H9 (cell line): ENCODE data around the gene NIN. TPM values are rescaled to one million over a fixed set of nuclear protein-coding genes. Genes with fewer than 3 reads are reported as not detected.

Experiments used
- DNase-seq: peaks from one replicate; pipeline ENCODE4 v3.0.0-alpha.2; 2017
- H2AFZ ChIP-seq: one replicate; pipeline ENCODE4 v1.6.1; 2013; ENCODE audit warnings: mild to moderate bottlenecking, low read length, control low read depth, moderate library complexity
- H2AK5ac ChIP-seq: 2 replicates; pipeline ENCODE4 v1.6.1; 2013; ENCODE audit warnings: low read length, control low read depth, mixed read lengths; ENCODE audit not compliant: insufficient read length
- H2BK120ac ChIP-seq: one replicate; pipeline ENCODE4 v1.6.1; 2013; ENCODE audit warnings: low read depth, mild to moderate bottlenecking, low read length, control low read depth, inconsistent platforms; ENCODE audit not compliant: poor library complexity, severe bottlenecking
- H2BK12ac ChIP-seq: 2 replicates; pipeline ENCODE4 v1.6.1; 2013; ENCODE audit warnings: low read length, control low read depth, mixed read lengths, low read depth; ENCODE audit not compliant: insufficient read length
- H2BK15ac ChIP-seq: 2 replicates; pipeline ENCODE4 v1.6.1; 2013; ENCODE audit warnings: low read depth, low read length, control low read depth
- H2BK20ac ChIP-seq: one replicate; pipeline ENCODE4 v1.6.1; 2013; ENCODE audit warnings: low read depth, mild to moderate bottlenecking, low read length, control low read depth, inconsistent platforms; ENCODE audit not compliant: poor library complexity, severe bottlenecking
- H2BK5ac ChIP-seq: 2 replicates; pipeline ENCODE4 v1.6.1; 2013; ENCODE audit warnings: low read length, control low read depth, mixed read lengths; ENCODE audit not compliant: insufficient read length
- H3K14ac ChIP-seq: 2 replicates; pipeline ENCODE4 v1.6.1; 2013; ENCODE audit warnings: low read length, control low read depth; ENCODE audit not compliant: insufficient read depth
- H3K18ac ChIP-seq: 2 replicates; pipeline ENCODE4 v1.6.1; 2013; ENCODE audit warnings: low read depth, mild to moderate bottlenecking, mixed read lengths, low read length, control low read depth; ENCODE audit not compliant: insufficient read length
- H3K23ac ChIP-seq: 2 replicates; pipeline ENCODE4 v1.6.1; 2013; ENCODE audit warnings: low read length, control low read depth, mixed read lengths, low read depth; ENCODE audit not compliant: insufficient read length
- H3K23me2 ChIP-seq: 2 replicates; pipeline ENCODE4 v1.6.1; 2013; ENCODE audit warnings: low read depth, mild to moderate bottlenecking, mixed read lengths, low read length, control low read depth; ENCODE audit not compliant: insufficient read length, poor library complexity, severe bottlenecking
- H3K27ac ChIP-seq: 2 replicates; pipeline ENCODE4 v1.5.1; 2013; ENCODE audit warnings: low read length, control low read depth, mixed read lengths, low read depth; ENCODE audit not compliant: insufficient read length
- H3K27me3 ChIP-seq: 2 replicates; pipeline ENCODE4 v1.6.1; 2013; ENCODE audit warnings: low read length, control low read depth, inconsistent platforms; ENCODE audit not compliant: insufficient read depth
- H3K4ac ChIP-seq: 2 replicates; pipeline ENCODE4 v1.6.1; 2013; ENCODE audit warnings: low read depth, mild to moderate bottlenecking, control low read depth, inconsistent platforms, low read length, moderate library complexity
- H3K4me1 ChIP-seq: 2 replicates; pipeline ENCODE4 v1.6.1; 2013; ENCODE audit warnings: low read length, control low read depth, inconsistent platforms; ENCODE audit not compliant: insufficient read depth
- H3K4me2 ChIP-seq: 2 replicates; pipeline ENCODE4 v1.6.1; 2013; ENCODE audit warnings: low read length, control low read depth, mixed read lengths; ENCODE audit not compliant: insufficient read length, insufficient read depth
- H3K56ac ChIP-seq: 2 replicates; pipeline ENCODE4 v1.6.1; 2013; ENCODE audit warnings: low read depth, mild to moderate bottlenecking, mixed read lengths, low read length, control low read depth; ENCODE audit not compliant: insufficient read length
- H3K79me1 ChIP-seq: 2 replicates; pipeline ENCODE4 v1.6.1; 2013; ENCODE audit warnings: low read depth, mild to moderate bottlenecking, moderate library complexity, low read length, control low read depth, inconsistent platforms; ENCODE audit not compliant: insufficient read depth, poor library complexity, severe bottlenecking
- H3K79me2 ChIP-seq: 2 replicates; pipeline ENCODE4 v1.6.1; 2013; ENCODE audit warnings: low read length, control low read depth, inconsistent platforms; ENCODE audit not compliant: insufficient read depth
- H3K9ac ChIP-seq: 2 replicates; pipeline ENCODE4 v1.6.1; 2013; ENCODE audit warnings: low read length, control low read depth, mixed read lengths; ENCODE audit not compliant: insufficient read length; ENCODE audit errors: extremely low read depth
- H3K9me3 ChIP-seq: one replicate; pipeline ENCODE4 v1.6.1; 2013; ENCODE audit warnings: low read depth, low read length, inconsistent platforms; ENCODE audit not compliant: control insufficient read depth
- H3T11ph ChIP-seq: one replicate; pipeline ENCODE4 v1.6.1; 2013; ENCODE audit warnings: mild to moderate bottlenecking, low read length, control low read depth, inconsistent platforms
- H4K20me1 ChIP-seq: one replicate; pipeline ENCODE4 v1.6.1; 2013; ENCODE audit not compliant: control insufficient read depth, insufficient read length, insufficient read depth
- H4K5ac ChIP-seq: 2 replicates; pipeline ENCODE4 v1.6.1; 2013; ENCODE audit warnings: low read depth, mild to moderate bottlenecking, mixed read lengths, low read length, control low read depth; ENCODE audit not compliant: insufficient read length
- H4K8ac ChIP-seq: replicated peaks from 2 replicates; pipeline ENCODE4 v1.6.1; 2013; ENCODE audit warnings: low read length, control low read depth, mixed read lengths, low read depth; ENCODE audit not compliant: insufficient read length
- H4K91ac ChIP-seq: 2 replicates; pipeline ENCODE4 v1.6.1; 2013; ENCODE audit warnings: low read depth, mild to moderate bottlenecking, moderate library complexity, mixed read lengths, low read length, control low read depth; ENCODE audit not compliant: insufficient read length
- H3K27ac Mint-ChIP-seq, 3 experiments: 2 replicates in 2 of 3; 3 replicates in 1 of 3; pipeline ENCODE4 v1.8.0; 2020 to 2021; ENCODE audit warnings: mixed read lengths in 3 of 3, mild to moderate bottlenecking in 1 of 3, moderate library complexity in 1 of 3
- H3K27me3 Mint-ChIP-seq: 2 replicates; pipeline ENCODE4 v1.8.0; 2021; ENCODE audit warnings: low read depth, mild to moderate bottlenecking, moderate library complexity, mixed read lengths
- H3K36me3 Mint-ChIP-seq, 3 experiments: 2 replicates in 2 of 3; 3 replicates in 1 of 3; pipeline ENCODE4 v1.8.0; 2020 to 2021; ENCODE audit warnings: low read depth in 3 of 3, mixed read lengths in 3 of 3; ENCODE audit not compliant: insufficient read depth in 1 of 3
- H3K4me1 Mint-ChIP-seq, 2 experiments: 2 replicates each; pipeline ENCODE4 v1.8.0; 2020; ENCODE audit warnings: mixed read lengths in 2 of 2
- H3K4me3 Mint-ChIP-seq, 2 experiments: 2 replicates in 1 of 2; 3 replicates in 1 of 2; pipeline ENCODE4 v1.8.0; 2020 to 2021; ENCODE audit warnings: mild to moderate bottlenecking in 2 of 2, mixed read lengths in 2 of 2, moderate library complexity in 1 of 2
- H3K9me3 Mint-ChIP-seq, 2 experiments: 2 replicates in 1 of 2; 3 replicates in 1 of 2; pipeline ENCODE4 v1.8.0; 2020; ENCODE audit warnings: mild to moderate bottlenecking in 2 of 2, mixed read lengths in 2 of 2, moderate library complexity in 1 of 2
- WGBS: extraction: QIAGEN DNeasy Blood & Tissue Kit; methylation state at CpG from one replicate; pipeline ENCODE4 v1.1.7; 2013; ENCODE audit warnings: missing lambda C conversion rate, low lambda C conversion rate, mixed read lengths; ENCODE audit not compliant: insufficient read length; ENCODE audit errors: extremely low coverage; 5-methylcytosine and 5-hydroxymethylcytosine counted together
- total RNA-seq: library from RNA; stranded (reverse); gene quantifications from 2 replicates; pipeline ENCODE4 v1.2.1, GENCODE V29; 2021
- TF ChIP-seq, protein P1 (sequence below): fragments of 200-600 bp; sonication (generic); conservative IDR thresholded peaks from 3 replicates; pipeline ENCODE4 v1.8.0; 2021; ENCODE audit warnings: antibody characterized with exemption, mild to moderate bottlenecking

Gene NIN
- total RNA-seq, 1 experiment from 2014 or later, result 18.4 TPM

DNA sequence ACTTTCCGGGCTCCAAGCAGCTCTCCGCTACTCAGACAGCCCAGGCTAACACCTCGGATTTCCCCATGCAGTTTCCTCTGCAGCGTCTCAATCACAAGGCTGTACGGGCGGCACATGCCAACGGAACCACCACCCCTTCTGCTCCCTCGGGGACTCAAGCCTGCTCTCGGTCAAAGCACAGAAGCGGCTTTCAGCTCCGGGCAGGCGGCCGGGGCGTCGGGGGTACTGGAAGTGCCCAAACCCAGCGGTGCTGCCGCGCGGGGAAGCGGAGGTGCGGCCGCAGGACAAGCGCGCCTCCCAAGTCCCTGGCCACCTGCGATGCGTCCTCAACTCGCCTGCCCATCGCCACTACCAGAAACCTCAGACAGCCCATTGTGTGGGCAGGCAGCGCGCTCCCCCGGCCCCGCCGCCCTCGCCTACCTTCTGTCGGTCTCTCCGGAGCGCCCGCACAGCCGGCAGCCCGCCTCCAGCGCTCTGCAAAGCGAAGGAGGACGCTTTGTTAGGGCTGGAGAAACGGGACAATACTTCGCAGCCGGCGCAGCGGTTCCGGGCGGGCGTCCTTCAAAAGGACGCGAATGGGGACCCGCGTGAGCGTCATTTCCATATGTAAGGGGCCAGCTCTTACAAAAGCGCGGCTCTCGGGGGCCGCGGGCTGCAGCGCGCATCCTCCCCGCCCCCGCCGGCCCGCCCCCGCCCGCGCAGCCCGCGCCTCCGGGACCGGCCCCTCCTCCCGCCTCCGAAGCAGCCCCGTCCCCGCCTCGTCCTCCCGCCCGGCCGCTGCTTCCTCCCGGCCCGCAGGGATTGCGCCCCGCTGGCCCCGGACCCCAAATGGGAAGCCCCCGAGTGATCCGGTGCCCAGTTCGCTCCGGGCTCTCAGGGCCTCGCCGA lies 674 bp downstream of the NIN start:
- Histone ChIP-seq H2BK12ac (no peak overlapping the region), H3K4ac (no peak overlapping the region), H3K4me2 (peak overlapping the region; percentile 81), H4K8ac (no peak overlapping the region), H3K23ac (no peak overlapping the region), H2AK5ac (no peak overlapping the region), H2BK15ac (no peak overlapping the region), H3K9me3 (no peaks in the 10 kb centered on the region), H3K79me2 (no peaks in the 10 kb centered on the region), H3K79me1 (no peaks in the 10 kb centered on the region), H2BK120ac (no peak overlapping the region), H4K20me1 (no peaks in the 10 kb centered on the region), H3K4me1 (no peaks in the 10 kb centered on the region), H3K56ac (no peak overlapping the region), H3K23me2 (peaks cover 14% of the 10 kb centered on the region), H3K14ac (peak overlapping the region; percentile 70; the same call in 1 of the 2 replicates), H3T11ph (no peak overlapping the region), H4K5ac (no peak overlapping the region), H3K9ac (no peak overlapping the region), H3K27me3 (peaks cover 31% of the 10 kb centered on the region), H4K91ac (no peak overlapping the region), H2AFZ (no peak overlapping the region), H3K18ac (no peak overlapping the region), H2BK20ac (no peak overlapping the region), H2BK5ac (no peak overlapping the region), H3K27ac (no peak overlapping the region)
- WGBS, result no CpG with 5 or more reads among the region's 93 CpGs
- TF ChIP-seq, protein P1, sequence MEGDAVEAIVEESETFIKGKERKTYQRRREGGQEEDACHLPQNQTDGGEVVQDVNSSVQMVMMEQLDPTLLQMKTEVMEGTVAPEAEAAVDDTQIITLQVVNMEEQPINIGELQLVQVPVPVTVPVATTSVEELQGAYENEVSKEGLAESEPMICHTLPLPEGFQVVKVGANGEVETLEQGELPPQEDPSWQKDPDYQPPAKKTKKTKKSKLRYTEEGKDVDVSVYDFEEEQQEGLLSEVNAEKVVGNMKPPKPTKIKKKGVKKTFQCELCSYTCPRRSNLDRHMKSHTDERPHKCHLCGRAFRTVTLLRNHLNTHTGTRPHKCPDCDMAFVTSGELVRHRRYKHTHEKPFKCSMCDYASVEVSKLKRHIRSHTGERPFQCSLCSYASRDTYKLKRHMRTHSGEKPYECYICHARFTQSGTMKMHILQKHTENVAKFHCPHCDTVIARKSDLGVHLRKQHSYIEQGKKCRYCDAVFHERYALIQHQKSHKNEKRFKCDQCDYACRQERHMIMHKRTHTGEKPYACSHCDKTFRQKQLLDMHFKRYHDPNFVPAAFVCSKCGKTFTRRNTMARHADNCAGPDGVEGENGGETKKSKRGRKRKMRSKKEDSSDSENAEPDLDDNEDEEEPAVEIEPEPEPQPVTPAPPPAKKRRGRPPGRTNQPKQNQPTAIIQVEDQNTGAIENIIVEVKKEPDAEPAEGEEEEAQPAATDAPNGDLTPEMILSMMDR, result no peak
- Mint-ChIP-seq H3K27me3 (peaks cover 87% of the 10 kb centered on the region), H3K4me3 (peak overlapping the region; percentile 68 to 85), H3K4me1 (peaks cover 32 to 34% of the 10 kb centered on the region in 2 experiments), H3K27ac (peak overlapping the region in 1 of 3 experiments; percentile 60; a peak in 1 of 7 replicates), H3K9me3 (peaks cover 0 to 4% of the 10 kb centered on the region in 2 experiments; a peak in 1 of 5 replicates), H3K36me3 (peaks cover 2 to 10% (median 2%) of the 10 kb centered on the region in 3 experiments)
- peak; percentile 81 for DNase-seq
